ENCODE results near the gene CHD3.

The CHD3 gene

DNA sequence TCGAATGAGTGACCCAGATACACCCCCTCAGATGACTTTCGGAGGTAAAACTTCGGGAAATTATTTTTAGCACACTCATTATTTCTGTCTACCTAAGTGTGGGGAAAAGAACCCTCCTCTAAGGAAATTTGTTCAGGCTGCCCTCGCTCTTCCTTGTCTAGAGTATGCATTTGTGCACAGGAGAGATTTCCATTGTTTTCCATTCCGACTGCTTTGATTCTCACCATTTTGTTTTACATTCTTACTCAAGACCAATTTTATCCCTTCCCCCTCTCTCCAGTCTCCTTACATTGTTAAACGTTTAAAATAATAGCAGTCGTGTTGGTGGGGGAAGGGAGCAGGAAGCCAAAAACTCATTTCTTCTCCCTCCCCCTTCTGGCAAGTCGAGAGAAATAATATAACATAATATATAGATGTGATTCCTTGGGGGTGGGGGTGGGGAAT lies 1.5 kb upstream of the CHD3 start:
- TF ChIP-seq ZNF274 (IDR thresholded peaks at IDR 0.05; ENCODE audit: low read depth, low read length), result no peak
- peak overlapping the region; percentile 85 for H3K4me3 ChIP-seq (ENCODE audit: low read length)

DNA sequence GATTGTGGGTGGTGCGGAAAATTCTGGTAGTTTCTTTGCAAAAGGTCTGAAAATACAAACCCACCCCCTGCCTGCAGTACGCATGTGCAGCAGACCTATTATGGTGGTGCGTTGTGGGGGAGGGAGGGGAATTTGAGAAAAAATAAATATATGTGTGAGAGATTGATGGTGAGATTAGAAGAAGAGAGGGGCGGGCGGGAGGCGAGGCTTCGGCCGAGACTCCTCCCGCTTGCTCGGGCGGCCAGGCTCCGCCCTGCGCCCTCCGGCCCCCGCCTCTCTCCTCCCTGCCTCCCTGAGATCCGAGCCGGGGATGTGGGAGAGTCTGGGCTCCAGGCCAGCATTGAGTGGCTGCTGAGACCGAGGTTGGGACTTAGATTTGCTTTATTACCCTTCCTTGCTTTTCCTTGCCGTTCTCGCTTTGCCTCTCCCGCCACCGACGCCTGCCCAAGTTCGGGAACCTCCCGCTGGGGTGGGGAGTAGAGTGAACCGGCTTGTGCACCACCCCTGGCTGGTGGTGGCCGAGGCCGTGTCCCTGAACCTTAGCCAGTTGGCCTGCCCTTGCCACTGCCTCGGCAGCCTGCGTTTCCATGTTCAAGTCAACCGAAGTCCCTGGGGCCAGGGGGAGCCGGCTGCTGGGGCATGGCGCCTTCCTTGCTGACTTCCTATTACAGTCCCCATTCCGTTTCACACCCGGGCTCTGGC lies 956 bp upstream of the CHD3 start:
- H3K4me3 ChIP-seq (ENCODE audit: low read length), result peak overlapping the region; percentile 85
- TF ChIP-seq ZNF274 (IDR thresholded peaks at IDR 0.05; ENCODE audit: low read depth, low read length), result no peak

DNA sequence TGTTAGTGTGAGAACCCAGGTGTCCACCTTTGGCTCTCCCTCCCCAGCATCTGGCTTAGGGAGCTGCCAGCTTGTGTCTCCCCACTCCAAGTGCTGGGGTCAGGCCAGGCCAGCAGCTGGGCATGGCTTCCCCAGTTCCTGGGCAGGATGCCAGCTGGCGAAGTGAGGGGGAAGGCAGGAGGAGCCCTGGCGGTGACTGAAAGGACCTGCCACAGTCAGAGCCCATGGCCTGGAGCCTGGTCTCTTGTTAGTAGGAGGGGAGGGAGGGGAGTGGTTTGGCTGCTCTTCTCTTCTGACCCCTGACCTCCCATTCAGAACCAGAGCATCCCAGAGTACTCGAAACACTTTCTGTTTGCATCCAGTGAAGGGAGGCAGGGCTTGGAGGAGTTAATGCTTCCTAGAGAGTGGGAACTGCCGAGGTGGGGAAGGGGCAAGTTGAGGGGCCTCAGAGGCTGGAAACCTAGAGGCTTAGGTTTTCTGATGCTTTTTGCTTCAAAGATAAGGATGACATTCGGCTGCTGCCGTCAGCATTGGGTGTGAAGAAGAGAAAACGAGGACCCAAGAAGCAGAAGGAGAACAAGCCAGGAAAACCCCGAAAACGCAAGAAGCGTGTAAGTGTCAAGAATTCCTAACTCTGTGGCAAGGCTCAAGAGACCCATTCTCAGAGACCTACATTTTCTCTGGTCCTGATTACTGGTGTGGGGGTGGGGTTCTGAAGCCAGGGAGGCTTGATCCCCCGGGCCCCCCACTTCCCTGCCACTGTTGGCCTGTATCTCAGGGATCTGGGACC lies 772 bp downstream of the CHD3 start:
- TF ChIP-seq ZNF274 (IDR thresholded peaks at IDR 0.05; ENCODE audit: low read depth, low read length), result no peak
- H3K4me3 ChIP-seq (ENCODE audit: low read length), result no peak overlapping the region

DNA sequence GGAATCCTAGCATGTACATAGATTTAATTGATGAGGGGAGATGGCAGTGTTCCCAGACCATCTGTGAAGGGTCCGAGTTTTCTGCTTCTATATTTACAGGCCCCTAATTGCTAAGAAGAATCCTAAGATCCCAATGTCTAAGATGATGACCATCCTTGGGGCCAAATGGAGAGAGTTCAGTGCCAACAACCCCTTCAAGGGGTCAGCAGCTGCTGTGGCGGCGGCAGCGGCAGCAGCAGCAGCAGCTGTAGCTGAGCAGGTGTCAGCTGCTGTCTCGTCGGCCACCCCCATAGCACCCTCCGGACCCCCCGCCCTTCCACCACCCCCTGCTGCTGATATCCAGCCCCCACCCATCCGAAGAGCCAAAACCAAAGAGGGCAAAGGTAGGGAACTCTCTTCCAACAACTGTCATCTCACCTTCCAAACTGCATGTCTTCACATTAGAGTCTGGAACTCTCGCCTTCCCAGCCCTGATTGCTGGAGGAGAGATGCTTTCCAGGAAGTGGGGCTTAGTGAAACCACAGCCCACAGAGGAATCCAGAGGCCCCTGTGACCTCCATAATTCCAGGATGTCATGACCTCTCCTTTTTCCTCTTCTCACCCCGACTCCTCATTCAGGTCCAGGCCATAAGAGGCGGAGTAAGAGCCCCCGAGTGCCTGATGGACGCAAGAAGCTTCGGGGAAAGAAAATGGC lies 4.7 kb downstream of the CHD3 start:
- no peak for TF ChIP-seq ZNF274 (IDR thresholded peaks at IDR 0.05; ENCODE audit: low read depth, low read length)
- H3K4me3 ChIP-seq (ENCODE audit: low read length), result no peak overlapping the region

DNA sequence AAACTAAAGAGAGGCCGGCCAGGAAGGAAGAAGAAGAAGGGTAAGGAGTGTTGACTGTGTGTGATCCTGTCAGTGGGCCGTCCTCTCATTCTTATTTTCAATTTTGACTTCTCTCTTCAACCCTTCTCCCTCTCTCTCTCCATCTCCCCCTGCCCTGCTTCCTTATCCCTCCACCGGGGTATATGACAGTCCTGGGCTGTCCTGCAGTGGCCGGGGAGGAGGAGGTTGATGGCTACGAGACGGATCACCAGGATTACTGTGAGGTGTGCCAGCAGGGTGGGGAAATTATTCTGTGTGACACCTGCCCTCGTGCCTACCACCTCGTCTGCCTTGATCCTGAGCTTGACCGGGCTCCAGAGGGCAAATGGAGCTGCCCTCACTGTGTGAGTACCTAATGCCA lies 5.6 kb downstream of the CHD3 start:
- H3K4me3 ChIP-seq (ENCODE audit: low read length), result no peak overlapping the region
- no peak for TF ChIP-seq ZNF274 (IDR thresholded peaks at IDR 0.05; ENCODE audit: low read depth, low read length)

DNA sequence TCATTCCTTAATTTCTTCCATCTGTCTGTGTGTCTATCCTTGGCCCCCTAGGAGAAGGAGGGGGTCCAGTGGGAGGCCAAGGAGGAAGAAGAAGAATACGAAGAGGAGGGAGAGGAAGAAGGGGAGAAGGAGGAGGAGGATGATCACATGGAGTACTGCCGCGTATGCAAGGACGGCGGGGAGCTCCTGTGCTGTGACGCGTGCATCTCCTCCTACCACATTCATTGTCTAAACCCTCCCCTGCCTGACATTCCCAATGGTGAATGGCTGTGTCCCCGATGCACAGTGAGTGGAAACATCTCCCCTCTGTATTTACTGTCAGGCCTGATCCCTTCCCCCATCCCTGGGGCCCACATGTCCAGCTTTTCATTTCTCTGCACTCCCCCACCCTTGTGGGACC lies 6.3 kb downstream of the CHD3 start:
- no peak for TF ChIP-seq ZNF274 (IDR thresholded peaks at IDR 0.05; ENCODE audit: low read depth, low read length)
- no peak overlapping the region for H3K4me3 ChIP-seq (ENCODE audit: low read length)

DNA sequence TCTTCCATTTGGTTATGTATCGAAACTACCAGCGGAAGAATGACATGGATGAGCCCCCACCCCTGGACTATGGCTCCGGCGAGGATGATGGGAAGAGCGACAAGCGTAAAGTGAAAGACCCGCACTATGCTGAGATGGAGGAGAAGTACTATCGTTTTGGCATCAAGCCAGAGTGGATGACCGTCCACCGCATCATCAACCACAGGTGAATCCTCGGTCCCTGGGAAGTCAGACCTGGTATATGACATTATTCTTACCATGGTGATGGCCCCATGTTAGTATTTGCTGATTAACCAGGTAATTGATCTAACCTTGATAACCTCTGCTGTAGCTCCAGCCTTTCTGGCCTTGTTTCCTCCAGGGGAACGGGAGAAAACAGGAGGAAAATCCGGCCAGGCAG lies 8.5 kb downstream of the CHD3 start:
- no peak overlapping the region for H3K4me3 ChIP-seq (ENCODE audit: low read length)
- TF ChIP-seq ZNF274 (IDR thresholded peaks at IDR 0.05; ENCODE audit: low read depth, low read length), result no peak

DNA sequence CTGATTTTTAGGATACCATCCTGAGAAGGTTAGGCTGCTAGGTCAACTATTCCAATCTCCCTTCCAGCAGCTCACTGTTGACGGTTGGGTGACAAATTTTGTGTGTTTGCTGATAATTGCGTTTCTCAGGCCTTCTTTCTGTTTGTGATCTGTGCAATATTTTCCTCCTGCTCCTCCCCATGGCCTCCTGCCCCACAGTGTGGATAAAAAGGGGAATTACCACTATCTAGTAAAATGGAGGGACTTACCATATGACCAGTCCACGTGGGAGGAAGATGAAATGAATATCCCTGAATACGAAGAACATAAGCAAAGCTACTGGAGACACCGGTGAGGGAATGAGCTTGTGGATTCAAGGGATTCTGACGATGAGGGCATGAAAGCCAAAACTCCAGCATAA lies 9.2 kb downstream of the CHD3 start:
- H3K4me3 ChIP-seq (ENCODE audit: low read length), result no peak overlapping the region
- no peak for TF ChIP-seq ZNF274 (IDR thresholded peaks at IDR 0.05; ENCODE audit: low read depth, low read length)

DNA sequence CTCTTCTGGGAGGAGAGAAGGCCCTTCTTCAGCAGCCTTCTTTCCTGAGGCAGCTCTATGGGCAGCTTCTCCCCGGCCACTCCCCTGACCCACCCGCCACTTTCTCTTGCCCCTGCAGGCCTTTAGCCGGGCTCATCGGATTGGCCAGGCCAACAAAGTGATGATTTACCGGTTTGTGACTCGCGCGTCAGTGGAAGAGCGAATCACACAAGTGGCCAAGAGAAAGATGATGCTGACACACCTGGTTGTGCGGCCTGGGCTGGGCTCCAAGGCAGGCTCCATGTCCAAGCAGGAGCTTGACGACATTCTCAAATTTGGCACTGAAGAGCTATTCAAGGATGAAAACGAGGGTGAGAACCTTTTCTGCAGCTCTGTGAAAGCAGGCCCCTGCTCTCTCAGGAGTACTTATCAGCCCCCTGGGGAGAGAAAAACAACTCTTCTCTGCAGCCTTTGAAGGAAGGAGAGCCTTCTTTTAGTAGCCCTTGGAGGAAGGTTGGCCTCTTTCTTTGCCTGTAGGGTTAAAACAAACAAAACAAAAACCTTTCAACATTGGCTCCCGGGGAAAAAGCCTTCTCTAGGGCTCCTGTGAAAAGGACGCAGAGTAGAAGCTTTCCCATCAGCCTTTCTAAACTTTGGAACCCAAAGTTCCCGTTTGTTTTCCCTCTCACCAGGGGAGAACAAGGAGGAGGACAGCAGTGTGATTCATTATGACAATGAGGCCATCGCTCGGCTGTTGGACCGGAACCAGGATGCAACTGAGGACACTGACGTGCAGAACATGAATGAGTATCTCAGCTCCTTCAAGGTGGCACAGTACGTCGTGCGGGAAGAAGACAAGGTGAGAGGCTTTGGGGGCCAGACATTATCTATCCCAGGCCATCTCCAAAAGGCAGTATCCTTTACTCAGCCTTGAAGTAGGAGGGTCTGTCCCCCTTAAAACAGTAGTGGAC lies 14.8 kb downstream of the CHD3 start:
- no peak for TF ChIP-seq ZNF274 (IDR thresholded peaks at IDR 0.05; ENCODE audit: low read depth, low read length)
- no peak overlapping the region for H3K4me3 ChIP-seq (ENCODE audit: low read length)

DNA sequence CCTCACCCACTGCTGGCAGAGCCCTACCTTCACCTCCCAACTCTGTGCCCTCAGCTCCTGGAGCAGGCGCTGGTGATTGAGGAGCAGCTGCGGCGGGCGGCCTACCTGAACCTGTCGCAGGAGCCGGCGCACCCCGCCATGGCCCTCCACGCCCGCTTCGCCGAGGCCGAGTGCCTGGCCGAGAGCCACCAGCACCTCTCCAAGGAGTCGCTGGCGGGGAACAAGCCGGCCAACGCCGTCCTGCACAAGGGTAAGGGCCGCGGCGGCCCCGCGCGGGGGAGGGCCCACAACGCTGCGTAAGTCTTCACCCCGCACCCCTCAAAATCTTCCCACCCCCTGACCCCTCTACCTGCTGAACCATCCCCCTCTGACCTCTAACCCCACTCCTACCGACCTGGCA lies 20.5 kb downstream of the CHD3 start:
- TF ChIP-seq ZNF274 (IDR thresholded peaks at IDR 0.05; ENCODE audit: low read depth, low read length), result no peak
- H3K4me3 ChIP-seq (ENCODE audit: low read length), result no peak overlapping the region

DNA sequence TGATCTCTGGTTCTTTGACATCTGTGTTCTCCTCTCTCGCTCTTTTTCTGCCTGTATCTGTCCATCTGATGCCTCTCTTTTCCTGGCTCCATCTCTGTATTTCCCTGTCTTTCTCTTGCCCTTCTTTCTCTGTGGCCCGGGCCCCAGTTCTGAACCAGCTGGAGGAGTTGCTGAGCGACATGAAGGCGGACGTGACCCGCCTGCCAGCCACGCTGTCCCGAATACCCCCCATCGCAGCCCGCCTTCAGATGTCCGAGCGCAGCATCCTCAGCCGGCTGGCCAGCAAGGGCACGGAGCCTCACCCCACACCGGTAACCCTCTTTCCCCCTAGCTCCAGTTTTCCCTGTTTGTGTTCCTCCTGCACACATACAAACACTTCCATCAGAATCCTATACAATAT lies 21.7 kb downstream of the CHD3 start:
- H3K4me3 ChIP-seq (ENCODE audit: low read length), result no peak overlapping the region
- TF ChIP-seq ZNF274 (IDR thresholded peaks at IDR 0.05; ENCODE audit: low read depth, low read length), result no peak

DNA sequence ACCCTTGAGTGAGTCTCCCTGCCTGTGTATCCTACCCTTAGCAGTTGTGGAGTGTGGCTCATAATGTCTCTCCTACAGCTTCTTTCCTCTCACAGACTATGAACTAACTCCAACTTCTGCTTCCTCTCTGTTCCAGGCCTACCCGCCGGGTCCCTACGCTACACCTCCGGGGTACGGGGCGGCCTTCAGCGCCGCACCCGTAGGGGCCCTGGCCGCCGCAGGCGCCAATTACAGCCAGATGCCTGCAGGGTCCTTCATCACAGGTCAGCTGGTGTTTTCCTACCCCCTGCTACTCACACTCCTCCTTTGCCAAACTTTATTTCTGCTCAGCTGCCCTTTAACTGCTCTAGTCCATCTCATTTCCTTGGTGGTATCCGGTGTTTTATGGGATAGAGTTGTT lies 22.1 kb downstream of the CHD3 start:
- H3K4me3 ChIP-seq (ENCODE audit: low read length), result no peak overlapping the region
- no peak for TF ChIP-seq ZNF274 (IDR thresholded peaks at IDR 0.05; ENCODE audit: low read depth, low read length)

DNA sequence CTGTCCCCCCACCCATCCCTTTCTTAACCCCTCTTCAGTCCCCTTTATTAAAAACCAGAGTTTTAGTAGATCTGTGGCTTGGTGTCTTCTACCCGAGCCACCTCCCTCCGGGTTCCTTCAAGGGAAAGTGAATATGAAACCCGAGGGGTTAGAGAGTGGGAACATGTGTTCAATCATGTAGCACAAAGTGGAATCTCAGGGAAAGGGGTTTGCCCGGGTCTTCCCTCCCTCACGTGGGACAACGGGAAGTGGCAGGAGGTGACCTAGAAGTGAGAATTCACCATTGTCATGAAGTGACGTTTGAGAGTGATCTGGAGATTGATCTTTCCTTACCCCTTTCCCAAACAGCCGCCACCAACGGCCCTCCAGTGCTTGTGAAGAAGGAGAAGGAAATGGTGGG lies 22.5 kb downstream of the CHD3 start:
- H3K4me3 ChIP-seq (ENCODE audit: low read length), result no peak overlapping the region
- TF ChIP-seq ZNF274 (IDR thresholded peaks at IDR 0.05; ENCODE audit: low read depth, low read length), result no peak

Measured in GM08714 (cell line).